ENCODE results near the gene PEPD. TPM values are rescaled to one million over a fixed set of nuclear protein-coding genes. Genes with fewer than 3 reads are reported as not detected.

PEPD gene
- polyA plus RNA-seq, 6 donors from 2014 or later: 83.7 to 143 (median 95.4) TPM

DNA sequence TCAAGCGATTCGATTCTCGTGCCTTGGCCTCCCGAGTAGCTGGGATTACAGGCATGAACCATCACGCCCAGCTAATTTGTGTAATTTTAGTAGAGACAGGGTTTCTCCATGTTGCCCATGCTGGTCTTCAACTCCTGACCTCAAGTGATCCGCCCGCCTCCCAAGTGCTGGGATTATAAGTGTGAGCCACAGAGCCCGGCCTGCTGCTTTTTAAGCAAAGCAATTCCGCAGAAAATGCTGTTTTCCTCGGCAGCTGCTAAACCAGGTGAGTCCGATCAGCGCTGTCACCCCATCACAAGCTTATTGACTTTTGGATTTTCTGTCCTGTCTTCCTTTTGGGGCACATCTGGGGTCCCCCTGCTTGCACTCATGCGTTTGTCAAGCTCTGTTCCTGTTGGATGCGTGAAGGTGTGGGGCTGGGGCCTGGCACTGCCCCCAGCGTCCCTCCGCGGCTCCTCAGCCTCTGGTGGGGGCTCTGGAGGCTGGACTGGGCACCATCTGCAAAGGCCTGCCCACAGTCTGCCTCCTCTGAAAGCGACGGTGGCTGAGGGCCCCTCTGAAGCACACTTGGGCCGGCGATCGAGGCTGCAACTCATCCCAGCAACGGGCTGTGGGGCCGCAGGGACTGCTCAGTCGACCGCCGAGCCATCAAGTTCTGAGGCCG lies 122.4 kb downstream of the PEPD start:
- H3K27ac Mint-ChIP-seq: no peak overlapping the region
- no peak for DNase-seq
- no peaks in the 10 kb centered on the region for H3K4me1 Mint-ChIP-seq
- H3K9me3 Mint-ChIP-seq: no peaks in the 10 kb centered on the region
- H3K4me3 Mint-ChIP-seq: no peak overlapping the region
- no peaks in the 10 kb centered on the region for H3K36me3 Mint-ChIP-seq
- no peaks in the 10 kb centered on the region for H3K27me3 Mint-ChIP-seq
- ATAC-seq (ENCODE audit: low read depth in 2 of 2): no peak

DNA sequence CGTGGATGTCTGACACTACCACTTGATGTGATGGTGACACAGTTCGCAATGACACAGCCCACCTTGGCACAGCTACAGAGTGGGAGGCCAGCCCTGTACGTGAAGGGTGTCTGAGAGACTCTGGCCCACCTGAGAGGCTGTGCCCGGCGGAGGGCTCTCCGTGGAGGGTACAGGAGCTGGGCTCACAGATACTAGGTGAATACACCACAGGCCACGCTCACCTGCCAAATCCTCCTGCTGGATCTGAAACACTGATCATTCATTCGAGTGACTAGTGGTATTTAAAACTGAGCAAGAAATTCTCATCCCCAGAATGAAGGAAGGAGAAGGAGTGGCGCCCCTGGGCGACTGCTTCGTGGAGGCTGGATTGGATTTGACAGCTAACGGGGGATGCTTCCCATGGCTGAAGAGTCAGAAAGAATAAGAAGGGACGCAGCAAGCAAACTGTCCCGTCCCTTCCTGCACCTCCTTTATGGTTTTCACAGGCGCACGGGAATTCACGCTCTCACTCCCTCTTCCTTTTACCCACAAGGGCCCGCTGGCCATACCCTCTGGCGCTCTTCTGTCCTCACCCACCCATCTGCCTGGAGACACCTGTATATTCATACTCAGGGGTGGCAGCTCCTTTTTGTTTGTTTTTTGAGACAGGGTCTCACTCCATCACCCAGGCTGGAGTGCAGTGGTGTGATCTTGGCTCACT lies 123.1 kb downstream of the PEPD start:
- H3K36me3 Mint-ChIP-seq: no peaks in the 10 kb centered on the region
- no peaks in the 10 kb centered on the region for H3K4me1 Mint-ChIP-seq
- no peak for DNase-seq
- H3K27me3 Mint-ChIP-seq: no peaks in the 10 kb centered on the region
- no peaks in the 10 kb centered on the region for H3K9me3 Mint-ChIP-seq
- no peak overlapping the region for H3K4me3 Mint-ChIP-seq
- H3K27ac Mint-ChIP-seq: peak overlapping the region in 1 of 6 donors; percentile 89
- ATAC-seq (ENCODE audit: low read depth in 2 of 2): no peak

DNA sequence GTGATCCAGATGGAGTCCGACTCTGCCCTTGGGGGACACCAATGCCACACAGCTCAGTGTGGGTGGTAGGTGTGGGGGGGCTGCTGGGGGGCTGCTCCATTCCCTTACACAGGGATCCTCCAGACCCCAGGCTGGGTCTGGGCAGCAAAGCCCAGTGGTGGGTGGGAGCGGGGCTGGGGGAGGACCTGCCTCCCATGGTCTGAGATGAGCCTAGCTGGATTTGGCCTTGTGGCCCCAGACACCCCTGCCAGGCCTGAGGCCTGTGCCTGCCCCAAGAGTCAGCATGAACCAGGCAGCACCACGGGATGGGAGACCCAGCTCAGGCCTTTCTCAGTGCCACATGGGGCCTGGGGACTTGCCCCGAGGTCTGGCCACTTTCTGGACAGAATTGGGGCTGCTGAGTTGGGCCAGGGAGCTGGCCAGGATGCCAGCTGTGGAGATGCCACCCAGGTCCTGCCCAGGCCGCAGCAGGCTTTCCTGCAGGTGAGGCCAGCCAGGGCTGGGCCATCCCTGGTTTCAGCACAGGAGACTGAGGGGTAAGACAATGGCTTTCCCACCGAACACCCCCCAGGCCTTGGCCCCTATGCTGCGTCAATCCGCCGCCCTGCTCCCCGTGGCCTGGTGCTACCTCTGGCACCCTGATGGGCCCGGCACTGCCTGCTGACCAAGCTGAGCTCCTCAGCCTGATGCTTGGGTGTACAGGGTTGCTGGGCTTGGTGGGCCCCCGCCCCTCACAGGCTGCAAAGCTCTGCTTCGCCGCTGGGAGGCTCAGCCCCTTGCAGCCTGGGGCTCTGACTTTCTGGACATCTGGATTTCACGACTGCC lies 123.8 kb downstream of the PEPD start:
- H3K4me1 Mint-ChIP-seq: no peaks in the 10 kb centered on the region
- ATAC-seq (ENCODE audit: low read depth in 2 of 2) (no peak), DNase-seq (no peak)

DNA sequence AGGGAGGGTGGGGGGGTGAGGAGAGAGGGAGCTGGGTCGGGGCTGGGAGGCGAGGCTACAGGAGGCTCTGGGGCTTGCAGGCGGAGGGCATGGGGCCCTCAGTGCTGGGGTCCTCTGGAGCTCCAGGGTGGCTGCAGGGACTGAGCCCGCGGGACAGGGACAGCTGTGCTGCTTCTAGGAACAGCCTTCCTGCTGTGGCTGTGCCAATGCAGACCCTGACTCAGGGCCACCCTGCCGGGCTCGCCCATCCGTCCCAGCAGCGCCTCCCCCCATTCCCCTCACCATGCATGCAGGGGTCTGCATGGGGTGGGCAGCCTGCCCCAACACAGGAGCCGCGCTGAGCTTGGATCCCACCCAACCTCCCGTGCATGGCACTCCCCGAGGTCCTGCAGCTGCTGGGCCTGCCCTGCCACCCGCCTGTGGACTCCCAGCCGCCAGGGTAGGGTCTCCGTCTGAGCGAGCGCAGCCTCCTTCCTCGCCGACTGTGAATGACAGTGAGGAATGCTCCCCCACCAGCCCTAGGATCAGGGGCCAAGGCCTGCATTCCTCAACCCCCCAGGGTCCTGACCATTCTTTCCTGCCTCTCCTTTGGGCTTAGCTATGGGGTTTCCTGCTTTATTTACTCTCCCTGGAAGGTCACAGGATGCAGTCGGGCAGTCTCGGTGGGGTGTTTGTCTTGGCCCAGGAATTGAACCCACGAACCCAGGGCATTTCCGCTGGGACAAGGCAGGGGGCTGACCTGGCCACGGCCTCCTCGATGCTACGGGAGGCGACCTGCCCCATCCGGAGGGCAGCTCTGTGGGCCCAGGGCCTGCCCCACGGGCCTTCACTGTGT lies 124.7 kb downstream of the PEPD start:
- no peaks in the 10 kb centered on the region for H3K4me1 Mint-ChIP-seq
- H3K4me3 Mint-ChIP-seq: no peak overlapping the region
- ATAC-seq (ENCODE audit: low read depth in 2 of 2): no peak

More for the DNA sequence above, 123.8 kb downstream of the PEPD start:
- Mint-ChIP-seq H3K4me3 (no peak overlapping the region), H3K9me3 (no peaks in the 10 kb centered on the region), H3K27me3 (no peaks in the 10 kb centered on the region), H3K27ac (no peak overlapping the region), H3K36me3 (no peaks in the 10 kb centered on the region)

DNA sequence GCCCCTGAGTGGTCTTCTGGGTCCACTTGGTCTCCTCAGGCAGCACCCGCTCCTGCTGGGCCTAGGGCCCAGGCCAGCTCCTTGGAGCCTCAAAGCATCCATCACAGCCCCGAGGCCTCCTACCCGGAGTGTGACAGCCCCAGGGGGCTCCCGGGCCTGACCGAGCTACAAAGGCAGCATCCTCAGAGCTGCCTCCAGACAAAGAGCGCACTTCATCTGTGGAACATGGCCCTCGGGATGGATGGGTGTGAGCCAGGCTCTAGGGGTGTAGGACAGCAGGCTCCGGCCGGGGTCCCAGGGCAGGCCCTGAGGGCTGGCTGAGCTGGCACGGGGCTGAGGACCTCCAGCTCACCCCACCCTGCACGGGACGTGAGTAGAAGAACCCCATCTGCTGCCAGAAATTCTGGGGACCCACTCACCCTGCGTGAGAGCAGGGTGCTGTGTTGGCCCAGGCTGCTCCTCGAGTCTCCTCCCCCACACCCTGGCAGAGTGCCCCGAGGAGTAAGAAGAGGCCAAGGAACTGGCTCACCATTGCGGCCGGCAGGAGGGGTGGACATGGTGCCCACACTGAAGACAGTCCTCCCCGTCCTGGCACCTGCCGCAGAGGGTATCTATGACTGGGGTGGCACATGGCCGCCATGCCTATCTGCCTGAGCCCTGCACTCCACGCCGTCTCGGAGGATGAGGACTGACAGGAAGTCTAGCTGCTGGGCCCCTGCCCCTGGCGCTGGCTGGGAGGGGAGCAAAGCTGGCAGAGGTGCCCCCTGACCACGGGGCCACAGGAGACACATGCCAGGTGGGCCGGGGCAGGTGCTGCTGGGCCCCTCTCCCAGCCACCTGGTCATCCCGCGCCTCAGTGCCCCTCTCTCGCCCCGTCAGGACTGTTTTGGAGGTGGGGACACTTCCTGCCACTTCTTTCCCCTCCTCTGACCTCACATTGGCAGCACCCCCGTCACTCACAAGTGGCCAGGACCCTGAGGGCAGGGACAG lies 125.7 kb downstream of the PEPD start:
- no peaks in the 10 kb centered on the region for H3K36me3 Mint-ChIP-seq
- ATAC-seq (ENCODE audit: low read depth in 2 of 2): no peak
- no peak for DNase-seq
- H3K27me3 Mint-ChIP-seq: no peaks in the 10 kb centered on the region
- no peaks in the 10 kb centered on the region for H3K4me1 Mint-ChIP-seq
- H3K27ac Mint-ChIP-seq: peak overlapping the region in 1 of 6 donors; percentile 54
- H3K9me3 Mint-ChIP-seq: no peaks in the 10 kb centered on the region
- no peak overlapping the region for H3K4me3 Mint-ChIP-seq

More for the DNA sequence above, 124.7 kb downstream of the PEPD start:
- Mint-ChIP-seq H3K27ac (no peak overlapping the region), H3K9me3 (no peaks in the 10 kb centered on the region), H3K27me3 (no peaks in the 10 kb centered on the region), H3K36me3 (no peaks in the 10 kb centered on the region)
- DNase-seq: no peak

DNA sequence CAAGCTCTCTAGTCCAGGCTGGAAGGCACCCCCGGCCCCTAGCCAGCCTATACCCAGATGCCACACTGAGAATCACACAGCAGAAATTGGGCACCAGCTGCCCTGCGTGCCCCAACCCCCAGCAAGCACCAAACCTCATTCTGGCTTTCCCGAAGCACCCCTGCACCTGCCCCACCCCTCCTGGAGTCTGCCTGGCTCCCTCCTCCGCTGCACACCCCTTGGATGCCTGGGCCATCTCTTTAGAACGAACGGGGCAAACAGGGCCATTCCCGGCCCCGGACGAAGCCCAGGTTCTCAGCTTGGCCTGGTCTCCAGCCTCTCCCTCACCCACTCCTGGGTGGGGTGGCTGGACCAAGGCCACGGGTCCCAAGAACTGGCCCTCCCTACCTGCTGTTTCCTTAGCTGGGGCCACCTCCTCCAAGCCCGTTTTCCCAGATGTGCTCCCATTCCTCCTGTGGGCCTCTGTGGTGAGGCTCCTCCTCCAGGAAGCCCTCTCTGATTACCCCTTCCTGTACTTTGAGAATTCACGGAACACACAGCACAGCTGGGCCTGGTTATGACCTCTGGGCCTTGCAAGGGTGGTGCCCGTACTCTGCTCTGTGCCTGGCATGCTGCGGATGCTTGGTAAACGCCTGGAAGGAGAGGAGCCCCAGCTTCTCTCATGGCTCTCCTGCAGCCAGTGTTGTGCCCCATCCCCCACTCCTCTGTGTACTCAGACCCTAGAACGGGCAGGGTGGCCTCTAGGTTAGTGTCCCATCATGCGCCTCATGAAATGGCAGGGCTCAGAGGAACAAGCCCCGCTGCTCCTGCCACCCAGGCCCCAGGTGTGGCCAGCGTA lies 126.6 kb downstream of the PEPD start:
- Mint-ChIP-seq H3K4me3 (no peak overlapping the region), H3K9me3 (no peaks in the 10 kb centered on the region), H3K36me3 (no peaks in the 10 kb centered on the region), H3K27me3 (no peaks in the 10 kb centered on the region), H3K4me1 (no peaks in the 10 kb centered on the region), H3K27ac (peak overlapping the region in 1 of 6 donors; percentile 54)
- ATAC-seq (ENCODE audit: low read depth in 2 of 2) (no peak), DNase-seq (no peak)

DNA sequence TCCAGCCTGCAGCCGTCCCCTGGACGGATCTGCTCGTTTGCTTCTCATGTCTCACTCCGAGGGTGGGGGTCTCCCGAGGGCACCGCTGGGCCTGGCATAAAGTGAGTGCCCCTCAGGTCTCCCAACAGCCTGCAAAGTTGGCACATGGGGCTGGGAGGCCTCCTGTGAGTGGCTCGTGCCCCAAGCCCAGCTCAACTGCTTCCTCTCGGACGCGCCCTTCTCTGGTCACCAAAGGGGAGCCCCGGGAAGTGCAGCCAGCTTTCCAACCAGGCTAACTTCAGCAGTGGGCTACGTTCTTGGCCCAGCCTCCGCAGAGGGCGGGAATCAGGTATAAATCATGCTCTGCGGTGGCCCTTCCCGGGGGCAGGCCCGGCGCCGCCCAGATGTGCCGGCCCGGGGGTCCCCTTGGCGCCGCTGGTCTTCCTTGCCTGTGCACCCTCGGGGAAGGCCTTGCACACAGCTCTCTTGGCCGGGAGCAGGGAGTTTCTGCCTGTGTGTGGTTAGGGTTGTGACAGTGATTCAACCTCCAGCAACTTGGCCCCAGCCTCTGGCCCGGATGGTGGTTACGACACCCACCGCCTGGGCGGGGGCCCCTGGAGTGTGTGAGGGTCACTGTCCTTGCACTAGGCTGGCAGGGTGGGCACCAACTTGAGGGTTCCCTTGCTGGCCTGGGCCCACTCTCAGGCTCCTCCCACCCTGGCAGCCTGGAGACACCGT lies 127.4 kb downstream of the PEPD start:
- H3K4me1 Mint-ChIP-seq: no peaks in the 10 kb centered on the region
- no peak overlapping the region for H3K4me3 Mint-ChIP-seq
- no peaks in the 10 kb centered on the region for H3K9me3 Mint-ChIP-seq
- no peak for DNase-seq
- H3K27ac Mint-ChIP-seq: peak overlapping the region in 1 of 6 donors; percentile 43
- ATAC-seq (ENCODE audit: low read depth in 2 of 2): no peak
- H3K36me3 Mint-ChIP-seq: no peaks in the 10 kb centered on the region
- no peaks in the 10 kb centered on the region for H3K27me3 Mint-ChIP-seq

DNA sequence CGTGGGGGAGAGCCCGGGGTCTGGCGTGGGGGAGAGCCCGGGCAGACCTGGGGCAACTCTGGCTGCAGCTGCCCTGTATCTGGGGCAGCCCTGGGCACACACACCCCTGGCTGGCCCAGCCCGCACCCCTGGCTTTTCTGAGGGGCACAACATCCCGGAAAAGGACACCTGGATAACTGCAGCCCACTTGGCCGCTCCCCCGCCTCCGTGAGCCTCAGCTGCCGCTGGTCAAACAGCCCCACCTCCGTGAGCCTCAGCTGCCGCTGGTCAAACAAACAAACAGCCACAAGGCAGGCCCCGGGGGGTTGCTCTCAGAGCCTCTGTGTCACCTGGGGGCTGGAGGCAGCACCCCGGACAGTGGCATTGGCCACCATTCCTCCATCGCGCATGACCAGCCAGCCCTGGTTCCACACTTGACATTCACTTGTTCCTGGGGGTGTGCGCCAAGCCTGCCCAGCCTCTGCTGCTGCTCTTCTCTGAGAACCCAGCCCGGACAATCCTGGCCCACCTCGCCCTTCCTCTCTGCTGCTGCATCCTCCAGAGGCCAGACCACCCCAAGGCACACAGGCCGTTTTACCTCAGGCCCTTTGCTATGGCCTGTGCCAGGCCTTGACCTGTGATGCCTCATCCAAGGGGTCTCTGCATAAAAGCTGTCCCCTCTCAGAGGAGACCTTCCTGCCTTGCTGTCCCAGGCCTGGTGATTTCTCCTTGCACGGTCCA lies 128.1 kb downstream of the PEPD start:
- Mint-ChIP-seq H3K36me3 (no peaks in the 10 kb centered on the region), H3K9me3 (no peaks in the 10 kb centered on the region), H3K4me1 (no peaks in the 10 kb centered on the region), H3K27ac (peak overlapping the region in 1 of 6 donors; percentile 43), H3K27me3 (no peaks in the 10 kb centered on the region), H3K4me3 (peak overlapping the region in 1 of 8 donors; percentile 35)
- DNase-seq (no peak), ATAC-seq (ENCODE audit: low read depth in 2 of 2) (no peak)

DNA sequence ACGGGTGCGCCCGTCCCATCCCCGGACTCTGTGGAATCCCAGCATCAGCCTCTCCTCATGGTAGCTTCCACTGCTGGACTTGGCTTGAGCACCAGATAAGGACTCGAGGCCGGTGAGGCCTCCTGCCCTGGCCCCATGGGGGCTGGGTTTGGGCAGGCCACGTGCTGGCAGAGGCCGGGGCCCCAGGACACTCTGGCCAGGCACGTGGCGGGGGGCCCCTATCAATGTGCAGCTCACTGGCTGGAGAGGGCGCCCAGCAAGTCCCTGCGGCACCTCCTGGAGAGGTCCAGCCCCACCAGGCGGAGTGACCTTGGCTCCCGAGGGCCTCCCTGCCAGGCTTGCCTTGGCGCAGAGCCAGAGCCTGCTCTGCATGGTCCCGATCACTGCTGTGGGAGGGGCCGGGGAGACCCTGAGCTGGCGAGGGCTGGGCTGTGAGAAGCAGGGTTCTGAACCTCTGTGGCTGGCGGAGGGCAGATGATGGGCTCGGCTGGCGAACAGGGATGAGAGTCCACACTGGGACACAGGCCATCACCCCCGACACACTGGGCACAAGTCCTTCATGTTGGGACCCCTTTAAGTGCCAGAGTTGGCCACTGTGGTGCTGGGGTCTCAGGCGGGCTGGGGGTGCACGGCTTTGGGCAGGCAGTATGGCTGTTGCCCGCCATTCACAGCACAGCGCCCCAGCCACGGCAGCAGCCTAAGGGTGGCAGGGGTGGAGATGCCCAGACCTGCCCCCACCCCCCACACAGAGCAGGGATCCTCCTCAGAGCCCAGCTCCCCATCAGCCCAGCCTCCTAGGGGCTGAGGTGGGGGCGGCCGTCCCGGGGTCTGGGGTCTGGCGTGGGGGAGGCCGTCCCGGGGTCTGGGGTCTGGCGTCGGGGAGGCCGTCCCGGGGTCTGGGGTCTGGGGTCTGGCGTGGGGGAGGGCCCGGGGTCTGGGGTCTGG lies 129.0 kb downstream of the PEPD start:
- H3K27ac Mint-ChIP-seq: no peak overlapping the region
- ATAC-seq (ENCODE audit: low read depth in 2 of 2) (no peak), DNase-seq (no peak)
- H3K9me3 Mint-ChIP-seq: no peaks in the 10 kb centered on the region
- H3K4me3 Mint-ChIP-seq: no peak overlapping the region
- no peaks in the 10 kb centered on the region for H3K36me3 Mint-ChIP-seq
- no peaks in the 10 kb centered on the region for H3K4me1 Mint-ChIP-seq
- no peaks in the 10 kb centered on the region for H3K27me3 Mint-ChIP-seq

DNA sequence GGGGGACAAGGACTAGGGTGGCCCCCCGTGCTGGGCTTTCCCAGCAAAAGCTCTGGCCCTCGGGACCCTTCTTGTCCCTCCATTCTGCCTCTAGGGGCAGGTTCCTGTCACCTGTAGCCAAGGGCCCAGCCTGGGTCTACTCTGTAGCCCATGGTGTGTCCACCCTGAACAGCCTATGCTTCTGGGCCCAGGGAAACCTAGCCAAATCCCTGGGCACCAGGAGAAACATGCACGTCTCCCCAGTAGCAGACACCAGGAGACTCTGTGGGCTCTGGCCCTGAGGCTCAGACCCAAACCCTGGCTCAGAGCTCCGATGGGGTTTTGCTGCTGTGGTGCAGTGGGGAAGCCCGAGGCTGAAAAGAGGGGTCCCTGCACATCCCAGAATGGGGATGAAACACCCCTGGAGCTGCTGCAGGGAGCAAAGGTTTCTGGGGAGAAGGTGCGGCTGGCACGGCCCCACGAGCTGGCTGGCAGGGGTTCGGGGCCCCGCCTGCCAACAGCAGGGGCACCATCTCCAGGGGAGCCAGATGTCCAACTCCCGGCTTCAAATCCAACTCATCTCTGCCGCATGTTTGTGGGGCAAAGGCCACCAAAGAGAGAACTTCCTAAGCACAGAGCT lies 129.9 kb downstream of the PEPD start:
- Mint-ChIP-seq H3K4me1 (no peaks in the 10 kb centered on the region), H3K4me3 (peak overlapping the region in 1 of 8 donors; percentile 16), H3K9me3 (no peaks in the 10 kb centered on the region), H3K27ac (peak overlapping the region in 1 of 6 donors; percentile 38), H3K36me3 (no peaks in the 10 kb centered on the region), H3K27me3 (no peaks in the 10 kb centered on the region)
- ATAC-seq (ENCODE audit: low read depth in 2 of 2): no peak
- DNase-seq: no peak
